ENCODE data around the gene NPR2.

- TF ChIP-seq CTCF (IDR thresholded peaks at IDR 0.05), result no peak
- TF ChIP-seq POLR2A (IDR thresholded peaks at IDR 0.05), result no peak
Observed at GRCh38 chr9:35835216-35835632, 43.8 kb downstream of the NPR2 start.
